ENCODE results near the gene IMMP2L.

Gene IMMP2L

DNA sequence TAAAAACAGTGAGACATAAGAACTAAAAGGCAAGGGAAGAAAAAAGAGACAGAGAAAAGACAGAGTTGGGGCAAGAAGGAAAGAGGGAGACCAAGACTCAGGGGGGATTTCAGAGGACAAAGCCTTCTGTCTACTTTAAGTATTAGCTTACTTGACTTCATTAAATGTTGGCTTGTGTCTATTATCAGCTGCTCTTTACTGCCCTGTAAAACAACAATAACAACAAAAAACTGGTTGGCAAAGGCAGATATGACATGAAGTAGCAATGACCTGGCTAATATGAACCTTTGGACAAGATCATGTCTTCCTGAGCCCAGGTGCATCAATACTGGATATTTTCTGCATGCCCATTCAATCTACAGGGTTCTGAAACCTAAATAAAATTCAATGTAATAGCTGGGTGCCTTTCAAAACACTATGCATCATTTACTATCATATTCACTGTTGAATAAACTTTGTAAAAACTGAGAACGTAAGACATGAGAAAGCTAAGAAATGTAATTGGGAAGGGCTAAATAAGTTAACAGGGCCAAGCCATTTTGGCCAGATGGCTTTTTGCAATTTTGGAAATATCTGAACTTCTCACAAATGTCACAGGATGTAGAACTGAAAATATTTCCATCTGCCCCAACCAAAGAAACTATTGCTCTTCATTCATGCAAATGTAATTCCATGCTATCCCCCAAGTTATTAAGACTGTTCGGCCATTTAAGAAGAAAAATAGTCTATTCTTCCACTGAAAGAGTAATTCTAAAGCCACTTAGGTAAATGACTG is 422.0 kb downstream of the IMMP2L start:
- no peak for DNase-seq

DNA sequence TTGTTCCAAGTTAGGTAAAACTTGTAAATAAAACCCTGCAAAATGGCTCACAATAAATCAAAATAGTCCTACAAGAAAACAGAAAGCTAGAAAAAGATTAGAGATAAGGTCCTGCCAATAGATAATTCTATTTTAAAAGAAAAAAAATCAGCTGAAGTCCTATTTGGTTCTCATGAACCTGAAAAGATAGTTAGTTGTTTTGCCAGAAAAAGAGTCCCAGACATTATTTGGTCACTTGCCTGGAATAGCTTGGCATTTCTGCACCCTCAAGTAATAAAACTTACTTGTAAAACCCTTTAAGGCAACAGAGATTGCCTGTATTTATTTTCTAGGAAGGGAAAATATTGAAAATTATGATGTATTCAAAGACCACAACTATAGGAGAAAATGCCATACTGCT is 423.7 kb downstream of the IMMP2L start:
- DNase-seq: no peak

DNA sequence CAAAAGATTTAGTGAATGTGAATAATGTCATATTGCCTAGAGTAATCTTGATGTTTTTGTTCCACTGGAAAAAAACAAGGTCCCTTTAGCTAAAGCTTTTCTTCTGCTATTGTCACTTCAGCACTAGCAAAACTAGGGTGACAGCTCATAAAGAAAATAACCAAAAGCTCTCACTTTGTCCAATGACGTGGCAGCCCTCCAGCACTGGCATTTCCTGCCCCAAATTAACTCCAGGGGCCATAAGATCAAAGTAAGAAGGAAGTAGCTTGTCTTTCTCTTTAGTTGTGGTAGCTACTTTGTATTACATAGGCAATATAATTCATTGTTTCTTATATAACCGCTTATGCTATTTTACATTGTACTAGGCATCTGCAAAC is 424.1 kb downstream of the IMMP2L start:
- no peak for DNase-seq

DNA sequence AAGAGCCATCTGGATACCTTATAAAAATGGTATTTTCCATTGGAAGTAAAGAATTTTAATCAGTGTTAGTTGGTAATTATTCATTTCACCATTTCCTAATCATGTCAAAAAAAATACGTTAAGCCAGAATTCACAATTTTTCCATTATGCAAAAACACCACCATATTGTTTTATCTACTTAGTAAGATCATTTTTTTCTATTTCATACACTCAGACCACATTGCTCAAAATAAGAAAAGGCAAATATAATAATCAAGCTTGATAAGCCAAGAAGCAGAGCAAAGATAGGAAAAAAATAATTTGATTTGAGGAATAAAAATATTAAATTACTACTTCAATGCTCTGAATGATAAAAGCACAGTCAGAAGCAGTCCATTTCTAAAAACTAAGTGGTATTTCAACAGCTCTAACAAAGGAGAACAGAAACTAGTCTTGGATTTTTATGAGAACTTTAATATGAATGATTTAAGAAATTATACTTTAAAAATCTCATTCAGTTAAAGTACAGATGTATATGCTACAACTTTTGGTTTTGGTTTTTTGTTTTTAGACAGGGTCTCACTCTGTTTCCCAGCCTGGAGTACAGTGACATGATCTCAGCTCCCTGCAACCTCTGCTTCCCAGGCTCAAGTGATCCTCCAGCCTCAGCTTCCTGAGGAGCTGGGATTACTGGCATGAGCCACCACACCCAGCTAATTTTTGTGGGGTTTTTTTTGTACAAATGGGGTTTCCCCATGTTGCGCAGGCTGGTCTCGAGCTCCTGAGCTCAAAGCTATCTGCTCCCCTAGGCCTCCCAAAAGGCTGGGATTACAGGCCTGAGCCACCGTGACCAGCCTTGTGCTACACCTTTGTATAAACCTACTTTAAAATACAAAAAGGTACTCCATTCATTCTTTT is 424.7 kb downstream of the IMMP2L start:
- no peak for DNase-seq

DNA sequence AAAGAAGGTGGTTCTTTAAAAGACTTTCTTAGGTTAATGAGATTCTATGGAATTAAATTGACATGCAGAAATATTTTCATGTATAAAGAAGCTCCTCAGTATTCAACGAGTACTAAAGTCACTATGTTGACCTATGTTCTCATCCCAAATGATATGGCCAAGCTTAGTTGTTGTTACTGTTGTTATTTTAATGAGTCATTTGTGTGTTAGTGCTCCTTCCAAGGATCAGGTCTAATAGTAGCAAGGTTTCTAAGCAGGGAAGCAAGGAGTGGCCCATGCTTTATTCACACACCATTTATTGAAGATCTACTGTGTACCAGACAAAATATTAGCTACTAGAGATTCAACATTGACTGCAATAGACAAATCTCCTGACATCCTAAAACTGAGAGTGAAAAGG is 429.5 kb downstream of the IMMP2L start:
- DNase-seq: no peak

DNA sequence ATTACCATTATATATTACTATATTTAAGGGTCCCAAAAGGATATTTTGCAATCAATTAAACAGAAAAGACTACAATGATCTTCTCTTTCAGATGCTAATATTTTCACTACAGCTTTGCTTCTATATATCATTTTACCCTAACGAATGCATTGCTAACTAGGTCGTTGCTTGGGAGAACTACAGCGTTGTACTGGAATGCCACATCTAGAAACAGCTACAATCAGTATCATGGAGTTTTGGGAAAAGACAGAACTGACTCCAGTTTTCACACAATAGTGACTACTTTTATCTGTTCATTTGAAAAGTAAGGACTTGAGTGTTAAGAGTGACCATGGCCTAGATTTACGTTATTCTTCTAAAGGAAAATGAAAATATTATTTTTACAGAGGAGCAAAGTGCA is 432.9 kb downstream of the IMMP2L start:
- no peak for DNase-seq

DNA sequence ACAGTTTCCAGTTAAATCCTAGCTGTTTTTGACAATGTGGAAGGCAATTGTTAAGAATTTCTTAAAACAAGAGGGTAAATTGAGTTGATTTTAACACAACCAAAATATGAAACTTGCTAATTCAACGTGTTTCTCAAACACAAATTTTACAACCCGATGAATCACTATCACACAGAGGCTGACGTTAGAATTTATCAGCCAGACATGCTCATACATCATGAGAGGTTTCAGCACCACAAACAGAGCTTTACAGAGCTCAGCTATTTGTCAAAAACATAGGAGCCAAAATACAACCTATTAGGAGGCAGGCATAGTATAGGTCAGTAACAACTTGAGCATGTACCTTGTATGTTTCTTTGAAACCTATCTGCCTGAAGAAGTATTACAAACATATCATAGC is 435.3 kb downstream of the IMMP2L start:
- DNase-seq: no peak

DNA sequence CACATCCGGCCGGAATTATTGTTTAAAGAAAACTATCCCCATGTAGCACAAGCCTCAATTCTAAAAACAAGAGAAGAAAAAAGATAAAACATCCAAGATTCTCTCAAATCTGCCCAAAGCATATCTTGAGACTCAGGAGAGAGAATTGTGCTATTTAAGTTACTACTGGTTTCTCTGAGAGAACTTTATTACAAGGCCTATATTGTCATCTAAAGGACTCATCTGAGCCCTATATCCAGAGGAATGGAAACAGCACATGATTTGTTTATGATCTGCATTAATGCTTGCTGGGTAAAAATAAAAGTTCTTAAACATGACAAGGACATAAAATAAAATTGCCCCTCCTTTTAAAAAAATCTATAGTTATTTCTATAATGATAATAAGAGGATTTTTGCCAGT is 446.3 kb downstream of the IMMP2L start:
- DNase-seq: no peak

DNA sequence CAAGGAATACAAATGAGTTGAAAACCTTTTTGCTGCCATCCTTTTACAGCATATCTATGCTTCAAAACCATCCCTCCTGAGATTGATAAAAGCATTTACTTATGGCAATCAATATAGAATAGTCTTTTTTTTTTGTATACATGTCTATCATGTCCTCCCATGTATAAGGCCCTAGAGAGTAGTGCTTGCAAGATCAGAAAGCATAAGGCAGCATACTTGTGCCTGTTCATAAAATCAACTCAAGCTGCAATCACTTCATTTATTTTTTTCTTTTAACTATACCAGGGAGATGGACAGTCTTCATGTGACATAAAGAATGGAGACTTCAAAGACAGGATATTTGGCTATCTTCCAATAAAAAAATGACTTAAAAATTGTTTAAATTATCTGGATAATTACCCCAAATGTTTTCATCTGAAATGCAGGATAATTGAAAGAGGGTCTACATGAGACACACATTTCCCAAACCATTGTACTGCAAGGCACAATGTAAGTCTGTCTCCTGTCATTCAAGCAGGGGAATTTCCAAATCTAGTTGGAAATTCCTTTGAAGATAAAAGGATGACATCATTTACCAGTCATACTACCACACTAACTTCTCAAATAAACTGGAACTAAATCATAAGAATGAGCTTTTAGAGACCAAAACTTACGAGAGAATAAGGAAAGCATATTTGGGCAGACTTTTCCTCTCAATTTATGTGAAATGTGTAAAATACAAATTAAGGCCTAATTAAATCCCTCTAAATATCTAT is 448.9 kb downstream of the IMMP2L start:
- no peak for DNase-seq

DNA sequence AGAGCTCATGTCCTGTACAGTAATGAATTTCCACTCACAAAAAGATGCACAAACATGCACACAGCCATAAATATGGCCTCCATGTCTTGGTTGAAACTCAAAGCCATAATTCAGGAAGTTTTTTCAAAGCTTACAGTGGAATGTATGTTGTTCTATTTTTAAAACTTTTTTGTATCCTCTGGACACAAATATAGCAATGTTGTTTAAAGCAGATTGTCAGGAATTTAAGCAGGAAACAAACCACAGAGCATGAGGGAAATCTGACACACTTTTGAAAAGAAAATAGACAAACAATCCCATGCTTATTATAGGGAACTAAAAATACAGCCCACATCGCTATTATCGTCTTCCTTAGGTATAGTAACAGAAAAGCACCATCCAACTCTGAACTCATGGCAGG is 449.9 kb downstream of the IMMP2L start:
- DNase-seq: no peak

DNA sequence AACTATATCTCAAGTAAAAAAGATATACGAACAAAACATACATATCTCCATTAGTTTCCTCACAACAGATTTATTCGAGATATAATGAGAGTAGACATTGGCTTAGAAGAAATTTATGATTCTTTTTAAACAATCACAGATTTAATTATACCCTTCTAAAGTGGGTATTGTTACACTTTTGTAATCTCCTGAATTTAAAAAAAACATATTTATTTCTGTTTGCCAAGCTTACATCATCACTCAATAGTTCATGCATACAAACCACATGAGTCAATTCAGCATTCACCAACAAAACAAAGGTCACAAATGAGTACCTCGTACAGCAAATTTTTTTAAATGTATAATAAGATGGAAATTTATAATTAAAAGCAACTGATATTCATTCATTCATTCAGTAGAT is 453.8 kb downstream of the IMMP2L start:
- DNase-seq: no peak

DNA sequence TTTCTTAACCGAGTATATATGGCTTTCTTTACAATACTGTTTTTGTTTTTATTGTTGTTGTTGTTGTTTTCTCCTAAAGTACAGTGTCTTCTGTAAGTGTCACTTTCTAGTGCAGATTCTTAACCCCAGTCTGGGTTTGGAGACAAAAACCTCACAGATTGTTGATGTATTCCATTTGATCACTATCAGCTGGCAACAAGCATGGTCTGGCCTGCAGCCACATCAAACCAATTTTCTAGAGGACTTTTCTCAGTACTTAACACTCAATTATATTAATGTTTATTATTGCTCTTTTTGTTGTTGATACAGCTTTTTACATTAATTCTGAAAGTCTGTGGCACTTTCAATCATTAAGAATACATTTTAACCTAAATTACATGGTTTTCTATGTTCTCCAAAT is 454.3 kb downstream of the IMMP2L start:
- DNase-seq: no peak

DNA sequence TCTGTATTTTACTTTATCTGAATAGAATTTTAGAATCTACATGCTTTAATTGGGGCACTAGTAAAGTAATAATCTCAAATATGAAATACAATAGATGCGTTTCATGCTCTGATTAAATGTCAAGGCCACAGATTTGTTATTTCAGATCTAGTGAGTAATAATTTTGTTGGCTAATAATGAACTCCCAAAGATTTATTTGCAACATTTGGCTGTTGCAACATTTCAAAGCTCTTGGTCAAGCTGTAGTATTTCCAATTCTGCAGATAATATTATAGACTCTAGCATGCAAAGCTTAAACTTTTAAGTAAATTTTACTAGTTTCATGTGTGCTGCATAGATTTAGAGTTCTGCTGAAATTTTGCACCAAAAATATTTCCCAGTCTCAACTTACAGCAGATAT is 454.7 kb downstream of the IMMP2L start:
- no peak for DNase-seq

DNA sequence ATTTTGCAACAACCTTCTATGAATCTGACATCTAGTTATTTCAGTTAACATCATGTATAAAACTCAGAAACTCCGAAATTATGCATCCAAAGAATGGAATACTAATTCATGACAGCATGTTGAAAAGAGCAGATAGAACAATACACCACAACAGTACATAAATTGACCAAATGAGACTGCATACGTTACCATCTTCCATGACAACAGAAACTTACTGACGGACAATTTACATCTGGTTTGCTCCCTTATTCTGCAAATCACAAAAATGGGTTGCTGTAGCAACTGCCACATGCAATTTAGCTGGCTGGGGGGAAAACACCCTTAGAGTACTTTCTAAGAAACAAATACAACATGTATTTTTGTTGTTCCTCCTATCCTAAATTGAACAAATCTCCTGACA is 457.0 kb downstream of the IMMP2L start:
- DNase-seq: no peak

DNA sequence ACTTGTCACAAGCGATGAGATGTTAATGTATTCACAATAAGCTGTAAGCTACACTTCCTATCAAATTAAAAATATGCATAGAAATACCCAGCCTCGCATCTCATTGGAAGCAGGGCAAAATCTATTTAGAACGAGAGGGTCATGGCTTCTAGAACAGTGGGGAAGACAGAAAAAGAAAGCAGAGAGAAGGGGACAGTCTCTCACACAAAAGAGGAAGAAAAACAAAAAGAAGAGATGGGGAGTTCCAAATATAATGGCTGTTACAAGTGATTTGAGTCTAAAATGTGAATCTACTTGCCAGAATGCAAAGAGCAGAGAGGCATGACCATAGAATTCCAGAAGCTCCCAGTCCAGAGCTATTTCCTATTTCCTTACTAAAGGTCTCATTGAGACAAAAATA is 457.6 kb downstream of the IMMP2L start:
- no peak for DNase-seq

DNA sequence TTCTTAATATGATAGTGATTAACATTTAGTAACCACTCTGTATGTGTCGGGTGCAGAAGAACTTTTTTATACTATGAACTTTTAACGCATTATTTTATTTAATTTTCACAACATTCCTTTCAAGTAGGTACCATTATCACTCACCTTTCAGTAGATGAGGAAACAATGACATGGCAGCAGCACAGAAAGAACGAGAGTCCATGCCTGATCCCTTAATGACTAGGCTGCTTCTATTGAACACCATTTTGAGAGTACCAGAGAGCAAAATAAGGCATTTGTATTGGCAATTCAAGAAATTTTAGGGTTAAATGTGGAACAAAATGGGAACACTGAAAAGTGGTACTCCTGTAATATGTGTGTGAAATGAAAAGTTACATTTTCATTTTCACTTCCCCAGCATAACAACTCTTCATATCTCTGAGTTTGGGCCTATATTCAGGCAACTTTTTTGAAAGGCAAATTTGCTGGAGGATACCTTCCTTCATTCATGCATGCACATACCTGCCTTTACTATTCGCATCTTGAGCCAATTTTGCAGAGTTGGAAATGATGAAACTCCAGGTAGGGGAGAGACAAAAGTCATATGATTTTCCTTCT is 458.5 kb downstream of the IMMP2L start:
- DNase-seq: no peak

DNA sequence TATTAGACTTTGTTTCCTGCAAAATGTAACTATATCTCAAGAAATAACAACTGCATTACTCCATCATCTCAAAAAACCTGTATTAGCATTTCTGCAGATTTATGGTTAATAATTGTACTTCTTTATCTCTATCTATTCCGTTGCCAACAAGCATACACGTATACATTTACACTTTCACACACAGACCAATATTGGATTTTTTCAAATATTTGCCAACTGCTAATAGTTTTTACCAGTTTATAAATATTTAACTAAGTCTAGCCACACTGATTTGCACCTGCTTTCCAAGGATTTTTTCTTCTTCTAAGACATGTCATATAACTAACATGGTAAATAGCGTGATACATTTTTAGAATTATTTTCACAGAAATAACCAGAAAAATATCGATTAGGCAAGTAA is 459.2 kb downstream of the IMMP2L start:
- DNase-seq: no peak

DNA sequence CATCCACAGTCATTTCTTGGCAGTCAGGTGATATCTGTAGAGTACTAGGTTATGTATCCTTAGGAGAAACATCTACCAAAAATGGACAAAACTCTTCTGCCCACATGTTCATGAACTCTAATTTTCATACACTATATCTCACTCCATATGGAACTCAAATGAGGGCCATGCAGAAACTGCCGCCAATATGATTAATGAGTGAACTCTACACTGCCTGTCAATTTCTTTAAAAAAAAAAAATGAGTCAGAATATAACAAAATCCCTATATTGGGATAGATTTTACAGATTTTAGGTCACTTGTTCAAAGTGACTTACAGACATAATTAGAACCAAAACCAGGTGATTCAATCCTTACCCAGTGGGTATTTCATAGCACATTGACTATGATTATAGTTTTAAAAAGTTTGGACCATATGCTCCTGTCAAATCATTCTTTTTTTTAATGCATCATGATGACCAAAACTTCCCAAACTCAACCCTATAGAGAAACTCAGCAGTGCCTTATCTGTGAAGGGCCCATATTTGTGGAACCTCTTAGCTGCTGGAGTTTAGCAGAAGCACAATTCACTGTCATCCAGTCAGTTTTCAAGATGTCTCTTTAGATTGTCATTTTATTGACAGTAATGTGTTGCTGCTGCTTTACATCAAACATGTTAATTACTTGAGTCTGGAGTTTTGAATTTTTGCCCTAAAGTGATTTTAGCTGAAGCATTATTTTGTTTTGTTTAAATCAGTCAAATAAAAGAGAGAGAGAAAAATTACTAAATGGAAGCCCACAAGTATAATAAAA is 460.2 kb downstream of the IMMP2L start:
- no peak for DNase-seq

DNA sequence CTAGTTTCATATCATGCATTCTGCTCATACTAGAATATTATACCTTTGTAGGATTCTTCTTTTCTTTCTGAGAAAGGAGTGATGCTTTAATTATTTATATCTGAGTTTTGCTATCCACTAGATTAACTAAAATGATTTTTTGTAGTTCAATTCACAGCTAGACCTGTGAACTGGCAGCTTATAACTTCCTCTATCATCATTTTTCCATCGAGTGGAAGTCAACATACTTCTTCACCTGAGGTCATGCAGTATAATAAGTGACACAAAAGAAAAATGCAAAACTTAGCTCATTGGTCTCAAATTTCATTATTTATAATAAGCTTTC is 463.4 kb downstream of the IMMP2L start:
- DNase-seq: no peak

DNA sequence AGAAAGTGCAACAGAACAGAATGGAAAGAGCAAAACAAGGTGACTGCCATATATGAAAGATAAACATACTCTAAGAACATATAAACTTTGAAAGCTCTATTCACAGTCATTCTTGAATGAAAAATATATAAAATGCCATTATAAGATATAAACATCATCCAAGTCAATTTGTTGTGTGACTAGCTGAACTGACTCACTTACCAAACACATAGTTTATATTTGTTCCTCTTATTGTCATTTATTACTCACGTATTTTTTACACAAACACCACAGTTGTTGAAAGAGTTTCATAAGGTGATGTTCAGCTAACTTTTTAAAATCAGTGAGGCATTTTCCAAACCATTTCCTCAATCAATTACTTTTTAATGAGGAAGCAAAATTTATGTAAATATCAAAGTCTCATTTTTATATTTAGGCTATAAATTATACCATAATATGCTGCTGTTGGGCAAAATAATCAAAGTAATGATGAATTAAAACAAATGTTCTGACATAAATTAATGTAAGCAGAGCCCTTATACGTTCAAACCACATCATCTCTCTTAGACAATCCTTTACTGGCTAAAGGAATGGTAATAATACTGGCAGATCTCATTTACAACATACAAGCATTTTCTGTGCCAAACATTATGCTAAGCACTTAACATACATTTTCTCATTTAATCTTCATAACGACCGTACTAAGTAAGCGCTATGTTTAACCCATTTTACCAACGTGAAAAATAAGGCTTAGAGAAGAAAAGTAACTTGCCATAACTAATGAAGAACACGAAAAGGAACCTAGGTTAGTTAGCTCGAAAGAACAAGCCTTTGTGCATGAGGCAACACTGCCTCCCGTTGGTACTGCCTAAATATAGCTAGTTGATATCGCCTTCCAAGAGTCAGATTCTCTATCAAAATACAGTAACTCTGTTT is 464.0 kb downstream of the IMMP2L start:
- DNase-seq: no peak

DNA sequence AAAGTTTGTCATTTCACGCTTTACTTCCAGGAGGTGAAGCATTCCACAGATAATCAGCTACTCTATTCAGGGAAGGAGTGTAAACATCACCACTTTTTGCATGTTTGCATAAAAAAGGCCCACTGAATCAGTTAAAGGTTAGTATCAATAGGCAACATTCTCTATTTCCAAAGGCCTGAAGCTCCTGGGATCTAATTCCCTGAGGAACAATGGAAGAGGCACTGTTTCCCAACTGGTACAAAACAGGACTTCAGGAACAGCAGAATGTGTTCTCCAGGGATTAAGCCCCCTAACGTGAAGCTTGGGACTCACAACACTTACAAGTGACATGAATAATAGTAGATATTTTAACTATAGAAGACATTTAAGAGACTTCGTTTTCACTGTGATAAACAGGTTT is 465.3 kb downstream of the IMMP2L start:
- DNase-seq: no peak

Measured in activated gamma-delta T cell (primary cell).